ENCODE data around the gene KCNH2.

DNA sequence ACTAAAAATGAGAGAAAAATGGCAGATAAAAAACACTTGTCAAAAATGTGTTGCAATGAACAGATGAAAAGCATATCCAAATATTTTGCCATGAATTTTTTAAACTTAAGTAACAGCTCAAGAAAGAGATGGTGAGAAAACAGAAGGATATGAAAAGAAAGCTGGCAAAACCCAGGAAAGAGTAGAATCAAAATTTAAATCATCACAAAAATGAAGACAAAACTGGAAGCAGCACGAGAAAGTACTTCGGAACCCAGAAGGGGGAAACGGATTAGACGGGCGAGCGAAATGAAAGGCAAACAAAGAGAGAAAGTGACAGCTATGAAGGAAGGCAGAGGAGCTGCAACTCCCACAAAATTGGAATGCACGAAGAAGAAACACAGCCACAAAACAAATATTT, 60.2 kb downstream of the KCNH2 start:
- TF ChIP-seq POLR2A (IDR thresholded peaks at IDR 0.05; ENCODE audit: low read depth, low read length) (no peak), POLR2AphosphoS5 (IDR thresholded peaks at IDR 0.05; ENCODE audit: low read depth, low read length) (no peak), TAF1 (IDR thresholded peaks at IDR 0.05; ENCODE audit: low read depth, low read length) (no peak), SPI1 (IDR thresholded peaks at IDR 0.05; ENCODE audit: low read depth, low read length) (no peak)
